NB4 (cell line): Measurements from ENCODE around the gene TMEM132E.
"Not testable (repeated sequence)": the region's sequence is repeated elsewhere in the genome, so short reads cannot be mapped to it uniquely, and the experiment has no call there.

Experiments used
- DNase-seq: peaks from one replicate; pipeline ENCODE4 v3.0.0; 2010; ENCODE audit warnings: low read depth
- H3K4me3 ChIP-seq: one replicate; pipeline ENCODE4 v1.5.1; 2011; ENCODE audit warnings: mild to moderate bottlenecking, low read depth, low read length, moderate library complexity
- MAX ChIP-seq: IDR thresholded peaks from 2 replicates; pipeline ENCODE4 v1.6.1; 2011; ENCODE audit warnings: low read depth, low read length
- MYC ChIP-seq: IDR thresholded peaks from 2 replicates; pipeline ENCODE4 v1.6.1; 2011; ENCODE audit warnings: low read depth, low read length
- POLR2A ChIP-seq: IDR thresholded peaks from 2 replicates; pipeline ENCODE4 v1.6.1; 2011; ENCODE audit warnings: mild to moderate bottlenecking; ENCODE audit not compliant: insufficient read length; ENCODE audit errors: extremely low read depth
- TF ChIP-seq, protein P1 (sequence below): IDR thresholded peaks from one replicate; pipeline ENCODE4 v1.5.1; 2012; ENCODE audit warnings: low read depth, low read length

Gene TMEM132E

GRCh38 chr17:34537445-34537844 is 41.9 kb upstream of the TMEM132E start:
- TF ChIP-seq POLR2A (no peak), MYC (no peak), MAX (no peak)
- TF ChIP-seq, protein P1, sequence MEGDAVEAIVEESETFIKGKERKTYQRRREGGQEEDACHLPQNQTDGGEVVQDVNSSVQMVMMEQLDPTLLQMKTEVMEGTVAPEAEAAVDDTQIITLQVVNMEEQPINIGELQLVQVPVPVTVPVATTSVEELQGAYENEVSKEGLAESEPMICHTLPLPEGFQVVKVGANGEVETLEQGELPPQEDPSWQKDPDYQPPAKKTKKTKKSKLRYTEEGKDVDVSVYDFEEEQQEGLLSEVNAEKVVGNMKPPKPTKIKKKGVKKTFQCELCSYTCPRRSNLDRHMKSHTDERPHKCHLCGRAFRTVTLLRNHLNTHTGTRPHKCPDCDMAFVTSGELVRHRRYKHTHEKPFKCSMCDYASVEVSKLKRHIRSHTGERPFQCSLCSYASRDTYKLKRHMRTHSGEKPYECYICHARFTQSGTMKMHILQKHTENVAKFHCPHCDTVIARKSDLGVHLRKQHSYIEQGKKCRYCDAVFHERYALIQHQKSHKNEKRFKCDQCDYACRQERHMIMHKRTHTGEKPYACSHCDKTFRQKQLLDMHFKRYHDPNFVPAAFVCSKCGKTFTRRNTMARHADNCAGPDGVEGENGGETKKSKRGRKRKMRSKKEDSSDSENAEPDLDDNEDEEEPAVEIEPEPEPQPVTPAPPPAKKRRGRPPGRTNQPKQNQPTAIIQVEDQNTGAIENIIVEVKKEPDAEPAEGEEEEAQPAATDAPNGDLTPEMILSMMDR, result no peak
- no peak overlapping the region for H3K4me3 ChIP-seq
- no peak for DNase-seq

DNA sequence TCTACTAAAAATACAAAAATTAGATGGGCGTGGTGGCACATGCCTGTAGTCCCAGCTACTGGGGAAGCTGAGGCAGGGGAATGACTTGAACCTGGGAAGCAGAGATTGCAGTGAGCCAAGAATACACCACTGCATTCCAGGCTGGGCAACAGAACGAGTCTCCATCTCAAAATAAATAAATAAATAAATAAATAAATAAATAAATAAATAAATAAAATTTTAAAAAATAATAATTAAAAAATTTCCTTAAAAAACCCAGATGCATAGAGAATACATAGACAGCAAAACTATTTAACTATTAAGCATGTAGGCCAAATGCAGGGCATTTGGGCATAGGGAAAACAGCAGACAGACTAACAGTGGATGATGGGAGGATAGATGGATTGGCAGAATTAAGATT is 40.8 kb upstream of the TMEM132E start:
- H3K4me3 ChIP-seq, DNase-seq: not testable (repeated sequence)

- TF ChIP-seq MYC (no peak), POLR2A (no peak), MAX (no peak)
- TF ChIP-seq, protein P1, result no peak
- DNase-seq, result no peak
- no peak overlapping the region for H3K4me3 ChIP-seq
Measured at GRCh38 chr17:34539881-34540280, 39.5 kb upstream of the TMEM132E start.

DNA sequence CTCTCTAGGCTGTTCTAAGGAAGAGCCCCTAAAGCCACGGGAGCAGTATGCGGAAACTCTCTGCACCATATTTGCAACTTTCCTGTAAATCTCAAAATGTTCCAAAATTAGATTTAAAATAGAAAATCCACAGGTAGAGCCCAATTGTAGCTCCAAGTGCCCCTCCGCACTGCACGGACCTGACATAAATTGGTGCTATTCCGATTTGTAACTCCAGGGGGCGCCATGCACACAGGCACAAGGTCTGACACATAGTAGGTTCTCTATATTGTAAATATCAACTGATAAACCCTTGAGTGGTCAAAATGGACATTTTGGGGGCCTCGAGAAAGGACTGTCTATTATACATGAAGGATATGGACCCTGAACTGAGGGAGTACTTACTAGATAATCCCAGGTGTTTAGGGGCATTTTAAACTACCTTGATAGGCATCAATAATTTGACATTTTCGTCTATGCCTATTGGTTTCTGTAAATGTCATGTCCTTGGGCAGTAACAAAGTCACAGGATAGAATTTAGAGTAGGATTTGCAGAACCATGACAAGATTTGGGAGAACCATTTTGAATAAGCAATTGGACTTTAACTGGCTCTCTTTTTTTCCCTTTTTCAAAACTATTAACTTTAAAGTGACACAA is 36.6 kb upstream of the TMEM132E start:
- H3K4me3 ChIP-seq, result no peak overlapping the region
- DNase-seq, result peak; percentile 45
- TF ChIP-seq MAX, result no peak
- TF ChIP-seq MYC, result no peak
- TF ChIP-seq, protein P1, result peak; percentile 84

DNA sequence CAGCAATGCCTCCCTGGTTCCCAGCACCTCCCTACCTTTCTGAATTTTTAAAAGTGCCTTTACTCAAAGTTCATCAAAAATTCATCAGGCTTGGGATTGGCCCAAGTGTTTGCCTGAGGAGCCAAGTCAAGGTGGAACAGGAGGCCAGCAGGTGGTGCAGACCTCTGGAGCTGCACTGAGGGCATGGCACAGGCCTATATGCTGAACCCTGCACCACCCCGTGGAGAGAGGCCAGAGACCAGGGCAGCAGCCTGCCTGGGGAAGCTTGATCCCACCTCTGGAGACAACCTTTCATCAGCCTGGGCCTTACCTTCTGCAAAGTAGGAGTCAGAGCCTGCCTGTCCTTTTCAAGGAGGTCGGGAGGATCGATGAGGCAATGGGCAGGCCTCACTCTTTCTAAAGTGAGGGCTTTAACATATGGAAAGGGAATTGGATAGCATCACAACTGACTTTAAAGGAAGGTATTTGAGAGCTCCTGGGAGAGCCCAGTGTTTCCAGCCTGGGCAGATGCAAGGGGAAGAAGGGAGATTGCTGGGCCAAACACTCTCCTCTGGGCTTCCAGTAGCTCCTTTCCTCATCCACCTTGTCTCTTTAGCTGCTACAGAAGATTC is 31.8 kb upstream of the TMEM132E start:
- TF ChIP-seq MYC (no peak), POLR2A (no peak)
- TF ChIP-seq, protein P1, result peak; percentile 1
- DNase-seq, result no peak
- H3K4me3 ChIP-seq, result no peak overlapping the region

- H3K4me3 ChIP-seq, result no peak overlapping the region
- TF ChIP-seq MAX (no peak), POLR2A (no peak), MYC (no peak)
- TF ChIP-seq, protein P1, result no peak
- no peak for DNase-seq
Measured at GRCh38 chr17:34549966-34550365, 29.4 kb upstream of the TMEM132E start.
